Measurements from ENCODE around the gene PPM1N.

PPM1N gene

DNA sequence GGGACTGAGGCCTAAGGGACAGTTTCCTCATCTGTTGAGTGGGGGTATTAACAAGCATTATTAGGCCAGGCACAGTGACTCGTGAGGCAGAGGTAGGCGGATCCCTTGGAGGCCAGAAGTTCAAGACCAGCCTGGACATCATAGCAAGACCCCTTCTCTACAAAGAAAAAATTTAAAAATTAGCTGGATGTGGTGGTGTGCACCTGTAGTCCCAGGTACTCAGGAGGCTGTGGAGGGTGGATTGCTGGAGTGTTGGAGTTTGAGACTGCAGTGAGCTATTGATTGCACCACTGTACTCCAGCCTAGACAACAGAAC lies 41.8 kb upstream of the PPM1N start:
- H3K4me3 ChIP-seq (ENCODE audit: low read depth, low read length), result no peak overlapping the region
- DNase-seq (ENCODE audit: low read depth), result no peak
- TF ChIP-seq, protein P1, sequence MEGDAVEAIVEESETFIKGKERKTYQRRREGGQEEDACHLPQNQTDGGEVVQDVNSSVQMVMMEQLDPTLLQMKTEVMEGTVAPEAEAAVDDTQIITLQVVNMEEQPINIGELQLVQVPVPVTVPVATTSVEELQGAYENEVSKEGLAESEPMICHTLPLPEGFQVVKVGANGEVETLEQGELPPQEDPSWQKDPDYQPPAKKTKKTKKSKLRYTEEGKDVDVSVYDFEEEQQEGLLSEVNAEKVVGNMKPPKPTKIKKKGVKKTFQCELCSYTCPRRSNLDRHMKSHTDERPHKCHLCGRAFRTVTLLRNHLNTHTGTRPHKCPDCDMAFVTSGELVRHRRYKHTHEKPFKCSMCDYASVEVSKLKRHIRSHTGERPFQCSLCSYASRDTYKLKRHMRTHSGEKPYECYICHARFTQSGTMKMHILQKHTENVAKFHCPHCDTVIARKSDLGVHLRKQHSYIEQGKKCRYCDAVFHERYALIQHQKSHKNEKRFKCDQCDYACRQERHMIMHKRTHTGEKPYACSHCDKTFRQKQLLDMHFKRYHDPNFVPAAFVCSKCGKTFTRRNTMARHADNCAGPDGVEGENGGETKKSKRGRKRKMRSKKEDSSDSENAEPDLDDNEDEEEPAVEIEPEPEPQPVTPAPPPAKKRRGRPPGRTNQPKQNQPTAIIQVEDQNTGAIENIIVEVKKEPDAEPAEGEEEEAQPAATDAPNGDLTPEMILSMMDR (conservative IDR thresholded peaks at IDR 0.05; ENCODE audit: low read depth, low read length), result no peak

DNA sequence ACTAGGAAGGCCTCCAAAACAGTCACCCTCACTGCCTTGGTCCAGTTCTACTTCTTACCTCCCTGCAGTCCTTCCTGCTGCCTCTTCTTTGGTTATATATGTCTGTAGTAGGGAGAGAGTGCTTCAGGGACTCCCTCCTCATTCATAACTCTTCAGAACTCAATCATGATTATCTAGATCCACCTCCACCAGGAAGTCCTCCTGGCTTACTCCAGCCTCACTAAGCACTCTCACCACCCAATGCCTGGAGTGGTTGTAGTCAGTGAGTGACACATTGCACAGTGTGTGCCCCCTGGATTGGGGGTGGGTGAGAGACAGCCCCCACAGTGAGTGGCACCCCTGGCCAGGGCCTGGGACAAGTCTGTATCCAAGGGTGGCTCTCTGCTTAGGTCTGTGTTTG lies 40.5 kb upstream of the PPM1N start:
- H3K4me3 ChIP-seq (ENCODE audit: low read depth, low read length), result no peak overlapping the region
- no peak for DNase-seq (ENCODE audit: low read depth)
- TF ChIP-seq, protein P1 (conservative IDR thresholded peaks at IDR 0.05; ENCODE audit: low read depth, low read length), result no peak

DNA sequence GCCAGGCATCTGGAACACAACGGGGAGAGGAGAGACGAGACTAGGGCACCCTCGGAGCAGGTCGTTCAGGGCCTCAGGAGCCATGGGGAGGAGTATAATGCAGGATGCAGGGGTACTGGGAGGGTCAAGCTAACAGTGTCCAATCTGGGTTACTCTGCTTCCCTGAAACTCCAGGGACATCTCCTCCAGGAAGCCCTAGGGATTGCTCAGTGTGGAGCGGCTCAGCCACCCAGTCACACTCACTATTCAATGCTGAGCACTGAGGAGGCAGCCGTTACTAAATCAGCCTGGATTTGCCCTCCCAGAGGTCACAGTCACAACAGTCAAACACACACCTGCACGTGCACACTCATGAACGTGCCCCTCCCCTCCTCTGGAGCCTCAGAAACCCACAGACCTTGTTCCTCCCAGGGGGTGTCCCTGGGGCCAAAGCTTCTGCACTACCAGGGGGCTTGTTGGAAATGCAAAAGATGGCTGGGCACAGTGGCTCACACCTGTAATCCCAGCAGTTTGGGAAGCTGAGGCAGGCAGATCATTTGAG lies 37.4 kb upstream of the PPM1N start:
- no peak for DNase-seq (ENCODE audit: low read depth)
- TF ChIP-seq, protein P1 (conservative IDR thresholded peaks at IDR 0.05; ENCODE audit: low read depth, low read length), result no peak
- no peak overlapping the region for H3K4me3 ChIP-seq (ENCODE audit: low read depth, low read length)

DNA sequence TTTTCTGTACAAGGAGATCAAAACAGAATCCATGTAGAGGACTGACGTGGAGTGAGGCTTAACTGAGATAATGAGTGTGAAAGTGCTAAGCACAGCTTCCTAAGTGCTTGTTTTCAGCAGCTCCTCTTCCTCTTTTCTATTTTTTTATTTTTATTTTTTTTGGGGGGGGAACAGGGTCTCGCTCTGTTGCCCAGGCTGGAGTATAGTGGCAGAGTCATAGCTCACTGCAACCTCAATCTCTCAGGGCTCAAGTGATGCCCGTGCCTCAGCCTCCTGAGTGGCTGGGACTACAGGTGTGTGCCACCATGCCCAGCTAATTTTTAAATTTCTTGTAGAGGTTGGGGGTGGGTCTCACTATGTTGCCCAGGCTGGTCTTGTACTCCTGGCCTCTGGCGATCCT lies 36.1 kb upstream of the PPM1N start:
- TF ChIP-seq, protein P1 (conservative IDR thresholded peaks at IDR 0.05; ENCODE audit: low read depth, low read length), result no peak
- no peak for DNase-seq (ENCODE audit: low read depth)
- H3K4me3 ChIP-seq (ENCODE audit: low read depth, low read length), result no peak overlapping the region

DNA sequence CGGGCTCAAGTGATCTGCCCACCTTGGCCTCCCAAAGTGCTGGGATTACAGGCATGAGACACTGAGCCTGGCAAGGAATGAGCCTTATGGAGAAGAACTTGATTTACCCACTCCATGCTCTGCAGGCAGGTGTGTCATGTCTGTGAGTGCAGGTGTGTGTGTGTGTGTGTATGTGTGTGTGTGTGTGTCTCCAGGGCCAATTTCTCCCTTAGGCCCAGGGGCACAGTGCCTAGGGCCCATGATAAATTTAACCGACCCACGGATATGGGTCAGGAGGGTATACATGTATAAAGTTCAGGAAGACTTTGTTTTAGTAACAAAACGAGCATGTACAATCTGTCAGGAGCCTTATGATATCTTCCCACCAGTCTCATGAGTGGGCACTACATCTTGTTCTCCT lies 35.0 kb upstream of the PPM1N start:
- no peak overlapping the region for H3K4me3 ChIP-seq (ENCODE audit: low read depth, low read length)
- TF ChIP-seq, protein P1 (conservative IDR thresholded peaks at IDR 0.05; ENCODE audit: low read depth, low read length), result no peak
- DNase-seq (ENCODE audit: low read depth), result no peak

DNA sequence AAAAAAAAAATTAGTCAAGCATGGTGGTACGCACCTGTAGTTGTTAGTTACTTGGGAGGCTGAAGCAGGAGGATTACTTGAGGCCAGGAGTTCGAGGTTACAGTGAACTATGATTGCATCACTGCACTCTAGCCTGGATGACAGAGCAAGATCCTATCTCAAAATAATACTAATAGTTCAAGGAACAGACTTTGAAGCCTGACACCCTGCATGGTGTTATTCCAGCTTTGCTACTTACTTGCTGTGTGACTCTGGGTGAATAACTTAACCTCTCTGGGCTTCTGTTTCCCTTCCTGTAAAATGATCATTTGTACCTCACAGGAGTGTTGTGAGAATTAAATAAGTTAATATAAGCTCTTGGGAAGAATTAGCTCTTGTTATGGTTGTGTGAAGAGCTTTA lies 34.0 kb upstream of the PPM1N start:
- TF ChIP-seq, protein P1 (conservative IDR thresholded peaks at IDR 0.05; ENCODE audit: low read depth, low read length), result no peak

DNA sequence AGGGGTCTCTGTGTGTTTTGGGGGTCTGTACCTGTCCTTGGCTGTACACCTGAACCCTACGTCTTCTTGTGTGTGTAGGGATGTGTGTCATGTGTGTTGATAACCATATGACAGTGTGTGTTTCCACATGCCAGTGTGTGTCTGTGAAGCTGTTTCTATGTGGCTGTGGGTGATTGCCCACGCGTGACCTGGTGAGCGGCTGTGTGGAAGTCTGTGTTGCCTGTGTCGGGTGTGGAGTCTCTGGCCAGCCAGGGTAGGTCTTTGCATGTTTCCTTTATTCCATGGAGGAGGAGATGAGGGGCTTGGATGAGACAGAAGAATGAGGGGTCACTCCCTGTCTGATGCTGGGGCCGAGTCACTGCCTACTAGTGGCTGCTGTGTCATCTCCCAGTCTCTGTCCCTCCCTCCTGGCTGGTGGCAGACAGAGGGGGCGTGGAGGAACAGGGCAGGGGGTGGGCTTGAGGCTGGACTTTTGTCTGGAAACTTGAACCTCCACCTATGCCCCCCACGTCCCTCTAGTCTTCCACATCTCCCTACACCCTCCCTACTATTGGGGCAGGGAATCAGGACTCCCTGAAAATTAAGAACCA lies 33.3 kb upstream of the PPM1N start:
- no peak for DNase-seq (ENCODE audit: low read depth)
- TF ChIP-seq, protein P1 (conservative IDR thresholded peaks at IDR 0.05; ENCODE audit: low read depth, low read length), result no peak
- H3K4me3 ChIP-seq (ENCODE audit: low read depth, low read length), result no peak overlapping the region

More for the DNA sequence above, 34.0 kb upstream of the PPM1N start:
- no peak overlapping the region for H3K4me3 ChIP-seq (ENCODE audit: low read depth, low read length)
- no peak for DNase-seq (ENCODE audit: low read depth)
